ENCODE data around the gene CASK. TPM values are rescaled to one million over a fixed set of nuclear protein-coding genes. Genes with fewer than 3 reads are reported as not detected.
"Not testable (repeated sequence)": the region's sequence is repeated elsewhere in the genome, so short reads cannot be mapped to it uniquely, and the experiment has no call there.

CASK gene
- total RNA-seq, 4 donors from 2014 or later = 34.3 to 52.8 (median 40.7) TPM

DNA sequence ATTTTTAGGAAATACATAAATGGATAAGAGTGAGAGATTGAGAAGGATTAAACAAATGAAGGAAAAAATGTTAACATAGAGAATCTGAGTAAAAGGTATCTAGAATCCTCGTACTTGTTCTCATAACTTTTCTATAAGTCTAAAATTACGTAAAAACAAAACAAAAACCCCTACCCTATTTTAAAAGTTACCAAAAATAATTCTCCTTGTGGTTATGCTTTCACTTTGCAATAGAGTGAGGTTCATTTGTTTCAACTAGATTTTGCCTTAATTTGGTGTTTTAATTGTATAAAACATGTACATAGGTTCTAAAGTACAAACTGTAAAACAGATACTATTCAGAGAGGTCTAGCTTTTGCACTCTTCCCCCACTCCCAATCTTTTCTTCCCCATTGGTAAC, 238.4 kb downstream of the CASK start:
- no peak overlapping the region for H3K27ac ChIP-seq
- H3K9me3 ChIP-seq = no peaks in the 10 kb centered on the region
- no peak overlapping the region for H3K4me3 ChIP-seq
- H3K4me1 ChIP-seq = peaks cover 0 to 4% (median 0%) of the 10 kb centered on the region in 4 donors
- no peak for TF ChIP-seq POLR2A (IDR thresholded peaks at IDR 0.05)
- TF ChIP-seq EP300 (IDR thresholded peaks at IDR 0.05) = no peak
- no peak for TF ChIP-seq CTCF (IDR thresholded peaks at IDR 0.05)
- WGBS, 2 donors = 80 to 98% methylated on average over 2 of the region's 2 CpGs
- no peaks in the 10 kb centered on the region for H3K27me3 ChIP-seq
- no peaks in the 10 kb centered on the region for H3K36me3 ChIP-seq
- DNase-seq (ENCODE audit: low spot score in 2 of 2) = no peak

- no peaks in the 10 kb centered on the region for H3K9me3 ChIP-seq
- H3K36me3 ChIP-seq = no peaks in the 10 kb centered on the region
- no peak overlapping the region for H3K4me3 ChIP-seq
- TF ChIP-seq POLR2A (IDR thresholded peaks at IDR 0.05) (no peak), EP300 (IDR thresholded peaks at IDR 0.05) (no peak), CTCF (IDR thresholded peaks at IDR 0.05) (no peak)
- H3K27ac ChIP-seq = no peak overlapping the region
- H3K27me3 ChIP-seq = peaks cover 0 to 5% of the 10 kb centered on the region in 2 donors
- DNase-seq (ENCODE audit: low spot score in 2 of 2) = no peak
- 39 to 49% methylated on average over 3 of the region's 3 CpGs for WGBS, 2 donors
- peaks cover 0 to 4% (median 0%) of the 10 kb centered on the region in 4 donors for H3K4me1 ChIP-seq
These were observed 239.2 kb downstream of the CASK start for GRCh38 chrX:41684138-41684537.

DNA sequence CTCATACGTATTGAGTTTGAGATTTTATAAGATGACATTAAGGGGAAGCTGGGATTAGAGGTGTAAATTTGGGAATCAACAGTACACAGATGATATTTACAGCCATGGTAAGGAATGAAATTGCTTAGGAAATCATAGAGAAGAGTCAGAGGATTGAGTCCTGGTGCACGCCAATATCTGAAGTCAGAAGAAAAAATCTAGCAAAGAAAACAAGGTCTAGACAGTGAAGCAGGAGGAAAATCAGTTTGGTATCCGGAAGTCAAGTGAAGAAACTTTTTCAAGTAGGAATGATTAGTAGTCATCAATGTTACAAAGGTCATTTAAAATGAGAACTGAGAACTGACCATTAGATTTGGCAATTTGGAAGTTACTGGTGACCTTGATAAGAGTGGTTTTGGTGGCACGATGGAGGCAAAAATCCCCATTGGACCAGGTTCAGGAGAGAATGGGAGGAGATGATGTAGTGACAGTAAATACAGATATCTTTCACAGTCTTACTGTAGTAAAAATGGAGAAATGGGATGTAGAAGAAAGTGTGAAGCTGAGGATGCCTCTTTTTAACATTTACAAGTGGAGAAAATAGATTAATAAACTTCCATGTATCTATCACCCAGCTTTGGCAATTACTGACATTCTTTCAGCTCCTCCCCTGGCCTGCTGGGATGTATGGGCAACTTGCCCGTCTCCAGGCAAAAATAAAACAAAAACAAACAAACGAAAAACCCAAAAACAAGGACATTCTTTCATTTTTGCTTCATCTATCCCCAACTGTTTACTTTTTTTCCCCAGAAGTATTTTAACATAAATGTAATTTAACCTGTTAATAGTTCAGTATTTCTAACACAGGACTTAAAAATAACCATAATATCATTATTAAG, 245.9 kb downstream of the CASK start:
- Histone ChIP-seq H3K27me3 (peaks cover 0 to 8% of the 10 kb centered on the region in 2 donors), H3K9me3 (no peaks in the 10 kb centered on the region), H3K4me3 (no peak overlapping the region), H3K36me3 (no peaks in the 10 kb centered on the region), H3K4me1 (no peaks in the 10 kb centered on the region), H3K27ac (no peak overlapping the region)
- no peak for DNase-seq (ENCODE audit: low spot score in 2 of 2)
- TF ChIP-seq EP300 (IDR thresholded peaks at IDR 0.05) (no peak), CTCF (IDR thresholded peaks at IDR 0.05) (no peak), POLR2A (IDR thresholded peaks at IDR 0.05) (no peak)
- WGBS, 2 donors = 40 to 57% methylated on average over 6 of the region's 6 CpGs

GRCh38 chrX:41676361-41676760, 247.0 kb downstream of the CASK start:
- not testable (repeated sequence) for H3K27ac ChIP-seq; H3K36me3 ChIP-seq; DNase-seq (ENCODE audit: low spot score in 2 of 2); H3K4me3 ChIP-seq; H3K27me3 ChIP-seq; H3K9me3 ChIP-seq; H3K4me1 ChIP-seq
- 90 to 98% methylated on average over 9 to 15 of the region's 15 CpGs for WGBS, 2 donors

- no peaks in the 10 kb centered on the region for H3K36me3 ChIP-seq
- no peak overlapping the region for H3K4me3 ChIP-seq
- no peak overlapping the region for H3K27ac ChIP-seq
- peaks cover 0 to 7% of the 10 kb centered on the region in 2 donors for H3K27me3 ChIP-seq
- H3K9me3 ChIP-seq = no peaks in the 10 kb centered on the region
- H3K4me1 ChIP-seq = no peaks in the 10 kb centered on the region
- TF ChIP-seq POLR2A (IDR thresholded peaks at IDR 0.05) = no peak
- DNase-seq (ENCODE audit: low spot score in 2 of 2) = no peak
- 65 to 87% methylated on average over 1 of the region's 1 CpG for whole genome bisulfite sequencing, 2 donors
These were observed 250.7 kb downstream of the CASK start for GRCh38 chrX:41672643-41673042.

- H3K9me3 ChIP-seq = no peaks in the 10 kb centered on the region
- DNase-seq (ENCODE audit: low spot score in 2 of 2) = no peak
These were observed 252.3 kb downstream of the CASK start for GRCh38 chrX:41671082-41671481.

More at GRCh38 chrX:41671082-41671481, 252.3 kb downstream of the CASK start:
- no peaks in the 10 kb centered on the region for H3K36me3 ChIP-seq
- H3K4me1 ChIP-seq = no peaks in the 10 kb centered on the region
- peaks cover 0 to 7% of the 10 kb centered on the region in 2 donors for H3K27me3 ChIP-seq
- WGBS, 2 donors = 69 to 88% methylated on average over 1 of the region's 1 CpG
- no peak overlapping the region for H3K27ac ChIP-seq
- no peak overlapping the region for H3K4me3 ChIP-seq
- TF ChIP-seq EP300 (IDR thresholded peaks at IDR 0.05) = no peak
- no peak for TF ChIP-seq CTCF (IDR thresholded peaks at IDR 0.05)
- no peak for TF ChIP-seq POLR2A (IDR thresholded peaks at IDR 0.05)

Data from tibial nerve (tissue), 4 donors.